ENCODE measurements around the gene SUSD3. TPM values are rescaled to one million over a fixed set of nuclear protein-coding genes. Genes with fewer than 3 reads are reported as not detected.

SUSD3 gene
- total and polyA plus RNA-seq, 7 experiments from 2014 or later, result 62.8 to 315 (median 78.8) TPM

DNA sequence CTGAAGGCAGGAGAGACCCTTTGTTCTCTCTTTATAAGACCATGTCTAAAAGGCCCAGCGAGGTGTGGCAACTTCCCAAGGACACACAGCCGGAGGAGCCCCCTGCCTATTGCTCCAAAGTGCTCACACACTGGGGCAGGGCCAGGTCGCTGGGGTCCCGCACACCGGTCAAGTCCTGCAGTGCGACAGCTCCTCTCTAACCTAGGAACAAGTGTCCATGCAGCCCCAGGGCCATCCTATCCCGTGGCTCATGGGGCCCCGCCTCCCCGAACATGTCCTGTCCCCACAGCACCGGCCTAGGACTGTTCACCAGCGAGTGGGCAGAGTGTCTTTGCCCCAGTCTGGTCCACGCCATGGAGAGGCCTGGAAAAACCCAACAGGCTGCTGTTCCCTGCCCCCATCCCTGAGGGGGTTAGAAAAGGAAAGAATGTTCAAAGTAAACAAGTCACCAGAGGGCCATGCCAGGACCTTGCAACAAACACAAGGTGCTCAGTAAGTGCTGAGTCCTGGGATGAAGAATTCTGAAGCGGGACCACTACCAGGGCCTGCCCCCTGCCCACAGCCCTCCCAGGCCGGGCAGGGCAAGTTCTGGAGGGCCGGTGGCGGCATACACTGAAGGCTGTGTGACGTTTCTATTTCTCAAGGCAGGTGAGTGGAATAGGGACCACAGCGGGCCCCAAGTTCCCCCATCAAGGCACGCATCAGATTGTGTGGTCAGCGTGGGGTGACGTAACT, 74.6 kb downstream of the SUSD3 start:
- DNase-seq (peak in 1 of 9 donors; percentile 67), ATAC-seq (peak; percentile 28)
- POLR2A ChIA-PET, result interaction anchor here (1.1 to 4.2 kb wide), 11 partner anchors 8 to 180 kb away, joined by 3 to 50 read pairs (median 7); partner anchors contain the start of gene CARD19
- H3K9me3 ChIP-seq (ENCODE audit: control insufficient read depth in 2 of 3, low read length in 3 of 3), result no peaks in the 10 kb centered on the region
- H3K4me3 Mint-ChIP-seq, result peak overlapping the region; percentile 87 to 91 (median 89)
- H3K4me1 ChIP-seq (ENCODE audit: control insufficient read depth in 2 of 2, insufficient read depth in 2 of 2, low read length in 2 of 2), result peaks cover 27 to 56% of the 10 kb centered on the region in 2 donors
- peaks cover 44 to 80% (median 62%) of the 10 kb centered on the region in 7 donors for H3K4me1 Mint-ChIP-seq
- H3K36me3 Mint-ChIP-seq, result peaks cover 0 to 3% (median 0%) of the 10 kb centered on the region in 5 donors
- H3K27ac ChIP-seq (ENCODE audit: low read depth, low read length), result peak overlapping the region; percentile 99
- H3K27ac Mint-ChIP-seq, result peak overlapping the region; percentile 61 to 98 (median 89)
- no peaks in the 10 kb centered on the region for H3K9me3 Mint-ChIP-seq
- intact Hi-C loops (cut with micrococcal nuclease), result loop anchor here (5.0 to 10.0 kb wide), 2 partner anchors 319 to 322 kb away; partner anchors contain the start of genes FAM120A (in 2 of the 2) and FAM120AOS (in 2 of the 2)
- H3K4me3 ChIP-seq (ENCODE audit: low read length), result peak overlapping the region; percentile 68
- CTCF ChIA-PET, result interaction anchor here (0.6 to 1.4 kb wide), 3 partner anchors 8 to 179 kb away, joined by 3 to 6 read pairs (median 3); no protein-coding TSS in a partner anchor
- no peaks in the 10 kb centered on the region for H3K27me3 Mint-ChIP-seq
- H3K27me3 ChIP-seq (ENCODE audit: control insufficient read depth in 2 of 2, insufficient read depth in 2 of 2, low read length in 2 of 2), result no peaks in the 10 kb centered on the region
- H3K36me3 ChIP-seq (ENCODE audit: control insufficient read depth in 2 of 3, insufficient read depth in 3 of 3, low read length in 3 of 3), result peaks cover 0 to 5% (median 0%) of the 10 kb centered on the region in 3 experiments

DNA sequence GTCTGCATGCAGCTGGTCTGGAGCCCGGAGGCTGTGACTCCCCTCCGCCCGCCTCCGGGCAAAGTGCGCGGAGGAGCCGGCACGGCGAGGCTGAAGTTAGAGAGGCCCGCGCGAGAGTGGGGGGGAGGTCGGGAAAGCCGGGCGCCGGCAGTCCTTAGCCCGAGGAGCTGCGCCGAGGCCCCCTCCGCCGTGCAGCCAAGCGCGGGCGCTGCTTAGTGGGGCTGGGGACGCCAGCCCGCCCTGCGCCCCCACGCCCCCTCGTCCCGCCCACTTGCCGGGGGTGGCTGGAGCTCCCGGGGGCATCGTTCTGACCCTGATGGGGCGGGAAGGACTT, 75.1 kb downstream of the SUSD3 start:
- peak overlapping the region; percentile 87 to 91 (median 89) for H3K4me3 Mint-ChIP-seq
- ATAC-seq, result no peak

GRCh38 chr9:93134015-93134739, 75.7 kb downstream of the SUSD3 start, which contains the start of gene NINJ1:
NINJ1 (minus strand) TSS chr9:93134251; CDS start chr9:93134217, 34 bp downstream.
- peaks cover 27 to 55% of the 10 kb centered on the region in 2 donors for H3K4me1 ChIP-seq (ENCODE audit: control insufficient read depth in 2 of 2, insufficient read depth in 2 of 2, low read length in 2 of 2)
- Mint-ChIP-seq H3K27ac (peak within 1 kb of the TSS; percentile 84 to 98 (median 98)), H3K4me3 (peak within 1 kb of the TSS; percentile 87 to 92 (median 90)), H3K36me3 (peaks cover 0 to 3% (median 0%) of the 10 kb centered on the region in 5 donors), H3K4me1 (peaks cover 40 to 80% (median 63%) of the 10 kb centered on the region in 7 donors), H3K9me3 (peaks cover 0 to 3% (median 0%) of the 10 kb centered on the region in 11 donors), H3K27me3 (no peaks in the 10 kb centered on the region)
- H3K4me3 ChIP-seq (ENCODE audit: low read length), result peak within 1 kb of the TSS; percentile 68
- peak; percentile 87 for ATAC-seq
- H3K27me3 ChIP-seq (ENCODE audit: control insufficient read depth in 2 of 2, insufficient read depth in 2 of 2, low read length in 2 of 2), result no peaks in the 10 kb centered on the region
- intact Hi-C loops (cut with micrococcal nuclease), result loop anchor here (1.0 to 10.0 kb wide), 12 partner anchors 10 to 433 kb away; partner anchors contain the start of genes FAM120A (in 2 of the 2), FAM120AOS (in 2 of the 2), CARD19 (in 1 of the 2) and SUSD3 (in 1 of the 2)
- peak; percentile 72 to 93 (median 83) for DNase-seq
- ChIA-PET CTCF (interaction anchor here (1.2 to 1.4 kb wide), 2 partner anchors 9 to 180 kb away, joined by 3 to 6 read pairs; no protein-coding TSS in a partner anchor), POLR2A (interaction anchor here (0.9 to 4.2 kb wide), 15 partner anchors 9 to 181 kb away, joined by 3 to 50 read pairs (median 4); partner anchors contain the start of gene CARD19)
- peaks cover 0 to 5% (median 0%) of the 10 kb centered on the region in 3 experiments for H3K36me3 ChIP-seq (ENCODE audit: control insufficient read depth in 2 of 3, insufficient read depth in 3 of 3, low read length in 3 of 3)
- H3K9me3 ChIP-seq (ENCODE audit: control insufficient read depth in 2 of 3, low read length in 3 of 3), result no peaks in the 10 kb centered on the region
- H3K27ac ChIP-seq (ENCODE audit: low read depth, low read length), result peak within 1 kb of the TSS; percentile 99

More for the DNA sequence above, 75.1 kb downstream of the SUSD3 start:
- DNase-seq, result peak in 2 of 9 donors; percentile 26 to 67
- peak overlapping the region; percentile 99 for H3K27ac ChIP-seq (ENCODE audit: low read depth, low read length)
- intact Hi-C loops (cut with micrococcal nuclease), result loop anchor here (1.0 to 10.0 kb wide), 12 partner anchors 11 to 433 kb away; partner anchors contain the start of genes FAM120A (in 2 of the 2), FAM120AOS (in 2 of the 2), CARD19 (in 1 of the 2) and SUSD3 (in 1 of the 2)
- peaks cover 0 to 5% (median 0%) of the 10 kb centered on the region in 3 experiments for H3K36me3 ChIP-seq (ENCODE audit: control insufficient read depth in 2 of 3, insufficient read depth in 3 of 3, low read length in 3 of 3)
- H3K4me3 ChIP-seq (ENCODE audit: low read length), result peak overlapping the region; percentile 68
- CTCF ChIA-PET, result interaction anchor here (0.6 to 1.4 kb wide), 3 partner anchors 9 to 179 kb away, joined by 3 to 6 read pairs (median 3); no protein-coding TSS in a partner anchor
- H3K27me3 ChIP-seq (ENCODE audit: control insufficient read depth in 2 of 2, insufficient read depth in 2 of 2, low read length in 2 of 2), result no peaks in the 10 kb centered on the region
- POLR2A ChIA-PET, result interaction anchor here (0.9 to 4.2 kb wide), 15 partner anchors 8 to 180 kb away, joined by 3 to 50 read pairs (median 4); partner anchors contain the start of gene CARD19
- peaks cover 27 to 55% of the 10 kb centered on the region in 2 donors for H3K4me1 ChIP-seq (ENCODE audit: control insufficient read depth in 2 of 2, insufficient read depth in 2 of 2, low read length in 2 of 2)
- Mint-ChIP-seq H3K27me3 (no peaks in the 10 kb centered on the region), H3K4me1 (peaks cover 40 to 80% (median 66%) of the 10 kb centered on the region in 7 donors), H3K36me3 (peaks cover 0 to 3% (median 0%) of the 10 kb centered on the region in 5 donors), H3K9me3 (peaks cover 0 to 3% (median 0%) of the 10 kb centered on the region in 11 donors), H3K27ac (peak overlapping the region; percentile 61 to 98 (median 92))
- H3K9me3 ChIP-seq (ENCODE audit: control insufficient read depth in 2 of 3, low read length in 3 of 3), result no peaks in the 10 kb centered on the region

Other genes starting within 250 kb of the SUSD3 start
- 10 to 100 TPM; 12.4 to 25.4 (median 14.0) TPM for gene ZNF484, start 180.7 kb upstream of the SUSD3 start, total RNA-seq
- gene ZNF484, start 180.7 kb upstream of the SUSD3 start, polyA plus RNA-seq, result 1 to 10 TPM; 7.1 to 7.2 TPM
- gene FGD3, start 111.2 kb upstream of the SUSD3 start, total RNA-seq, result 100 to 1,000 TPM; 141 to 341 (median 193) TPM
- 100 to 1,000 TPM; 114 to 216 TPM for gene FGD3, start 111.2 kb upstream of the SUSD3 start, polyA plus RNA-seq
- gene CARD19, start 37.5 kb downstream of the SUSD3 start, total RNA-seq, result 10 to 100 TPM; 43.0 to 90.0 (median 54.1) TPM
- 10 to 100 TPM; 59.2 to 75.6 TPM for gene CARD19, start 37.5 kb downstream of the SUSD3 start, polyA plus RNA-seq
- gene NINJ1, start 75.5 kb downstream of the SUSD3 start, total RNA-seq, result 100 to 1,000 TPM in 2 of 5 experiments, 10 to 100 TPM in 3; 30.7 to 163 (median 64.7) TPM
- gene NINJ1, start 75.5 kb downstream of the SUSD3 start, polyA plus RNA-seq, result 100 to 1,000 TPM; 113 to 133 TPM
- under 1 TPM in 4 of 5 experiments, not detected in 1; 0.32 to 0.83 (median 0.46) TPM for gene WNK2, start 125.4 kb downstream of the SUSD3 start, total RNA-seq
- gene WNK2, start 125.4 kb downstream of the SUSD3 start, polyA plus RNA-seq, result not detected

Measured in naive thymus-derived CD4-positive, alpha-beta T cell (primary cell).